Measurements from ENCODE around the gene SPPL3. TPM values are rescaled to one million over a fixed set of nuclear protein-coding genes. Genes with fewer than 3 reads are reported as not detected.

The SPPL3 gene
- total and polyA plus RNA-seq, 2 experiments from 2014 or later, result 10.9 to 27.8 TPM

DNA sequence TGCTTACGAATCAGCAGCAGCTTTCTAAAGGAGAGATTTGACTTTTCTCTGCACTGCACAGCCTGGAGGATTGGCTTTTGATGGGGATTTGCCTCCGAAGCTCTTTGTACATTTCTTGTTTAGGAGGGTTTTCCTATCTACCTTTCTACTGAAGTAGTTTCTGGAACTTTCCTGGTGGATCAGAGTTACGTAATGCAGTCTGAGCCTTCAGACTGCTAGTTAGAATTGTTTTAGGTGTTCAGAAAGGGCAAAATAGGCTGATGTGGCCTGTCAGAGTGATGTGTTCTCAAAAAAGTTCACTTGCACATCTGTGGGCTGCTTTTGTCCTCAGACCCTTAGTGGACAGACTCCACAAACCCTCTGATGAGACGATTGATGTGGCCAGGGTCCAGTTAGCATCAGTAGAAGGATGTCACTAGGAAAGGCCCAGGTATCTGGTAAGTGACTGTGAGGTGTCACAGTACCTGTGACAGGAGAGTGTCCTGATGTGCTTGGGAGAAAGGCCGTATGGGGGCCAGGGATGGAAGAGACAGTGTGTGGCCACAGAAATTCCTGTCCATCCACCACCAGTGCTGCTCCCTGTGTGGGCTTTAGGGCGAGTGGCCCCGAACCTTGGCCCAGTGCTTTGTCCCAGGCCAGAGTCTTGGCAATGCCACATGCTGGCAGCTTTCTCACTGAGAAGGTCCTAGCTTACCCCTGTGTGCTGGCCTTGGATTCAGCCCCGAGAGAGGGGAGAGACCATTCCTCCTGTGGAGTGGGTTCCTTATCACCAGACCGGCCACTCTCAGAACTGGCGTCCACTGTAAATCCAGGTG lies 183.0 kb downstream of the SPPL3 start (continued):
- TF ChIP-seq, protein P1, sequence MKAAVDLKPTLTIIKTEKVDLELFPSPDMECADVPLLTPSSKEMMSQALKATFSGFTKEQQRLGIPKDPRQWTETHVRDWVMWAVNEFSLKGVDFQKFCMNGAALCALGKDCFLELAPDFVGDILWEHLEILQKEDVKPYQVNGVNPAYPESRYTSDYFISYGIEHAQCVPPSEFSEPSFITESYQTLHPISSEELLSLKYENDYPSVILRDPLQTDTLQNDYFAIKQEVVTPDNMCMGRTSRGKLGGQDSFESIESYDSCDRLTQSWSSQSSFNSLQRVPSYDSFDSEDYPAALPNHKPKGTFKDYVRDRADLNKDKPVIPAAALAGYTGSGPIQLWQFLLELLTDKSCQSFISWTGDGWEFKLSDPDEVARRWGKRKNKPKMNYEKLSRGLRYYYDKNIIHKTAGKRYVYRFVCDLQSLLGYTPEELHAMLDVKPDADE (IDR thresholded peaks at IDR 0.05), result no peak
- TF ChIP-seq STAT1 (IDR thresholded peaks at IDR 0.05; ENCODE audit: unreplicated experiment), result no peak
- TF ChIP-seq EZH2phosphoT487 (IDR thresholded peaks at IDR 0.05; ENCODE audit: unreplicated experiment), result no peak
- TF ChIP-seq ZNF331 (CRISPR knock-in tag; IDR thresholded peaks at IDR 0.05; ENCODE audit: low read depth), result no peak
- no peak for TF ChIP-seq EZH2 (IDR thresholded peaks at IDR 0.05; ENCODE audit: low read depth, unreplicated experiment)

DNA sequence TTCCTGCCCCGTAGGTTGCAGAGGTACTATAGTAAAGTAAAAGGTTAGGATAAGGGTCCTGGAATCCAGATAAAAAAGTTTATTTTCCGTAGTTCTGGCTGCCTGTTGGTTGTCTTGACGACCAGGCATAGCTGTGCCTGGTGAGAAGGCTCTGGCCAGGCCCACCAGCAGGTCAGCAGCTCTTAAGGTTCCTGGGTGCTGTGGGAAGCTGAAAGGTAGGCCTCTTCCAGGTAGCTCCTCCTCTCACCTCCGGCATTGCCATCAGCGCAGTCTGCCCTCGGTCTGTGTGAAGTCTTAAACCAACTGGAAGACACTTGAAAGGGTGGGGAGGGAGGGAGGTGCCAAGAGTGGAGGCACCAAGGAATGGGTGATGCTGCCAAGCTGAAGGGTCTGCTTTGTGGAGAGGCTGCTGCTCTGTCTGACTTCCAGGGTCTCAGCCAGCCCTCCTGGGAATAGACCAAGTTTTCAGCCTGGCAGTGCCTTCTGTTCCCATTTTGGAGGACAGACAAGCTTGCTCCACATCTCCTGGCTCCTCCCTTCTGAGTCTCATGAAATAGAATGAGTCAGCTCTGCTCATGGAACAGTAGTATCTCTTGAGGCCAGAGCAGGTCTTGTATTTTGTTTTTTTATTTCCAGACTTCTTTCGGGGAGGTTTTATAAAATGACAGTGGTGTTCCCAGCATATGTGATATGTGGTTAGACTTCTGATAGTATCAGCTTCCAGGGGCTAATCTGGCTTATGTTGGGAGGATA lies 183.7 kb downstream of the SPPL3 start:
- H3K9me2 ChIP-seq (ENCODE audit: insufficient read depth), result no peaks in the 10 kb centered on the region
- H3F3A ChIP-seq (replicated peaks; ENCODE audit: low read depth), result peaks cover 14% of the 10 kb centered on the region
- no peak overlapping the region for H3K4me3 ChIP-seq
- Mint-ChIP-seq H3K4me3 (no peak overlapping the region), H3K36me3 (ENCODE audit: low read depth) (peaks cover 84% of the 10 kb centered on the region), H3K27me3 (ENCODE audit: insufficient read depth, low read depth, poor library complexity) (peaks cover 7% of the 10 kb centered on the region), H3K27ac (no peak overlapping the region), H3K4me1 (peaks cover 11% of the 10 kb centered on the region), H3K9me3 (no peaks in the 10 kb centered on the region)
- peaks cover 29% of the 10 kb centered on the region for H4K20me1 ChIP-seq (replicated peaks; ENCODE audit: insufficient read depth)
- no peak overlapping the region for H2AFZ ChIP-seq
- no peaks in the 10 kb centered on the region for H3K27me3 ChIP-seq (ENCODE audit: insufficient read depth)
- peaks cover 52% of the 10 kb centered on the region for H3K36me3 ChIP-seq (ENCODE audit: insufficient read depth)
- H3K79me2 ChIP-seq (replicated peaks; ENCODE audit: insufficient read depth), result peaks cover 5% of the 10 kb centered on the region; the same call in 1 of the 2 replicates
- H3K27ac ChIP-seq (ENCODE audit: low read depth), result no peak overlapping the region
- no peak overlapping the region for H3K4me2 ChIP-seq
- ATAC-seq (no peak), DNase-seq (ENCODE audit: low spot score) (no peak)
- H3K4me1 ChIP-seq (ENCODE audit: insufficient read depth), result peaks cover 11% of the 10 kb centered on the region
- TF ChIP-seq JUNB (IDR thresholded peaks at IDR 0.05; ENCODE audit: unreplicated experiment) (no peak), STAT1 (IDR thresholded peaks at IDR 0.05; ENCODE audit: unreplicated experiment) (no peak), ZNF331 (CRISPR knock-in tag; IDR thresholded peaks at IDR 0.05; ENCODE audit: low read depth) (no peak), ZNF114 (CRISPR knock-in tag; IDR thresholded peaks at IDR 0.05) (no peak), EZH2phosphoT487 (IDR thresholded peaks at IDR 0.05; ENCODE audit: unreplicated experiment) (no peak), NANOG (IDR thresholded peaks at IDR 0.05; ENCODE audit: borderline replicate concordance) (no peak), CREB1 (CRISPR knock-in tag; IDR thresholded peaks at IDR 0.05; ENCODE audit: low read depth) (no peak), EZH2 (IDR thresholded peaks at IDR 0.05; ENCODE audit: low read depth, unreplicated experiment) (no peak), POLR2AphosphoS5 (IDR thresholded peaks at IDR 0.05; ENCODE audit: low read depth) (no peak)
- TF ChIP-seq, protein P2, sequence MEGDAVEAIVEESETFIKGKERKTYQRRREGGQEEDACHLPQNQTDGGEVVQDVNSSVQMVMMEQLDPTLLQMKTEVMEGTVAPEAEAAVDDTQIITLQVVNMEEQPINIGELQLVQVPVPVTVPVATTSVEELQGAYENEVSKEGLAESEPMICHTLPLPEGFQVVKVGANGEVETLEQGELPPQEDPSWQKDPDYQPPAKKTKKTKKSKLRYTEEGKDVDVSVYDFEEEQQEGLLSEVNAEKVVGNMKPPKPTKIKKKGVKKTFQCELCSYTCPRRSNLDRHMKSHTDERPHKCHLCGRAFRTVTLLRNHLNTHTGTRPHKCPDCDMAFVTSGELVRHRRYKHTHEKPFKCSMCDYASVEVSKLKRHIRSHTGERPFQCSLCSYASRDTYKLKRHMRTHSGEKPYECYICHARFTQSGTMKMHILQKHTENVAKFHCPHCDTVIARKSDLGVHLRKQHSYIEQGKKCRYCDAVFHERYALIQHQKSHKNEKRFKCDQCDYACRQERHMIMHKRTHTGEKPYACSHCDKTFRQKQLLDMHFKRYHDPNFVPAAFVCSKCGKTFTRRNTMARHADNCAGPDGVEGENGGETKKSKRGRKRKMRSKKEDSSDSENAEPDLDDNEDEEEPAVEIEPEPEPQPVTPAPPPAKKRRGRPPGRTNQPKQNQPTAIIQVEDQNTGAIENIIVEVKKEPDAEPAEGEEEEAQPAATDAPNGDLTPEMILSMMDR (conservative IDR thresholded peaks at IDR 0.05; ENCODE audit: low read depth in 2 of 2), result no peak
- TF ChIP-seq, protein P3, sequence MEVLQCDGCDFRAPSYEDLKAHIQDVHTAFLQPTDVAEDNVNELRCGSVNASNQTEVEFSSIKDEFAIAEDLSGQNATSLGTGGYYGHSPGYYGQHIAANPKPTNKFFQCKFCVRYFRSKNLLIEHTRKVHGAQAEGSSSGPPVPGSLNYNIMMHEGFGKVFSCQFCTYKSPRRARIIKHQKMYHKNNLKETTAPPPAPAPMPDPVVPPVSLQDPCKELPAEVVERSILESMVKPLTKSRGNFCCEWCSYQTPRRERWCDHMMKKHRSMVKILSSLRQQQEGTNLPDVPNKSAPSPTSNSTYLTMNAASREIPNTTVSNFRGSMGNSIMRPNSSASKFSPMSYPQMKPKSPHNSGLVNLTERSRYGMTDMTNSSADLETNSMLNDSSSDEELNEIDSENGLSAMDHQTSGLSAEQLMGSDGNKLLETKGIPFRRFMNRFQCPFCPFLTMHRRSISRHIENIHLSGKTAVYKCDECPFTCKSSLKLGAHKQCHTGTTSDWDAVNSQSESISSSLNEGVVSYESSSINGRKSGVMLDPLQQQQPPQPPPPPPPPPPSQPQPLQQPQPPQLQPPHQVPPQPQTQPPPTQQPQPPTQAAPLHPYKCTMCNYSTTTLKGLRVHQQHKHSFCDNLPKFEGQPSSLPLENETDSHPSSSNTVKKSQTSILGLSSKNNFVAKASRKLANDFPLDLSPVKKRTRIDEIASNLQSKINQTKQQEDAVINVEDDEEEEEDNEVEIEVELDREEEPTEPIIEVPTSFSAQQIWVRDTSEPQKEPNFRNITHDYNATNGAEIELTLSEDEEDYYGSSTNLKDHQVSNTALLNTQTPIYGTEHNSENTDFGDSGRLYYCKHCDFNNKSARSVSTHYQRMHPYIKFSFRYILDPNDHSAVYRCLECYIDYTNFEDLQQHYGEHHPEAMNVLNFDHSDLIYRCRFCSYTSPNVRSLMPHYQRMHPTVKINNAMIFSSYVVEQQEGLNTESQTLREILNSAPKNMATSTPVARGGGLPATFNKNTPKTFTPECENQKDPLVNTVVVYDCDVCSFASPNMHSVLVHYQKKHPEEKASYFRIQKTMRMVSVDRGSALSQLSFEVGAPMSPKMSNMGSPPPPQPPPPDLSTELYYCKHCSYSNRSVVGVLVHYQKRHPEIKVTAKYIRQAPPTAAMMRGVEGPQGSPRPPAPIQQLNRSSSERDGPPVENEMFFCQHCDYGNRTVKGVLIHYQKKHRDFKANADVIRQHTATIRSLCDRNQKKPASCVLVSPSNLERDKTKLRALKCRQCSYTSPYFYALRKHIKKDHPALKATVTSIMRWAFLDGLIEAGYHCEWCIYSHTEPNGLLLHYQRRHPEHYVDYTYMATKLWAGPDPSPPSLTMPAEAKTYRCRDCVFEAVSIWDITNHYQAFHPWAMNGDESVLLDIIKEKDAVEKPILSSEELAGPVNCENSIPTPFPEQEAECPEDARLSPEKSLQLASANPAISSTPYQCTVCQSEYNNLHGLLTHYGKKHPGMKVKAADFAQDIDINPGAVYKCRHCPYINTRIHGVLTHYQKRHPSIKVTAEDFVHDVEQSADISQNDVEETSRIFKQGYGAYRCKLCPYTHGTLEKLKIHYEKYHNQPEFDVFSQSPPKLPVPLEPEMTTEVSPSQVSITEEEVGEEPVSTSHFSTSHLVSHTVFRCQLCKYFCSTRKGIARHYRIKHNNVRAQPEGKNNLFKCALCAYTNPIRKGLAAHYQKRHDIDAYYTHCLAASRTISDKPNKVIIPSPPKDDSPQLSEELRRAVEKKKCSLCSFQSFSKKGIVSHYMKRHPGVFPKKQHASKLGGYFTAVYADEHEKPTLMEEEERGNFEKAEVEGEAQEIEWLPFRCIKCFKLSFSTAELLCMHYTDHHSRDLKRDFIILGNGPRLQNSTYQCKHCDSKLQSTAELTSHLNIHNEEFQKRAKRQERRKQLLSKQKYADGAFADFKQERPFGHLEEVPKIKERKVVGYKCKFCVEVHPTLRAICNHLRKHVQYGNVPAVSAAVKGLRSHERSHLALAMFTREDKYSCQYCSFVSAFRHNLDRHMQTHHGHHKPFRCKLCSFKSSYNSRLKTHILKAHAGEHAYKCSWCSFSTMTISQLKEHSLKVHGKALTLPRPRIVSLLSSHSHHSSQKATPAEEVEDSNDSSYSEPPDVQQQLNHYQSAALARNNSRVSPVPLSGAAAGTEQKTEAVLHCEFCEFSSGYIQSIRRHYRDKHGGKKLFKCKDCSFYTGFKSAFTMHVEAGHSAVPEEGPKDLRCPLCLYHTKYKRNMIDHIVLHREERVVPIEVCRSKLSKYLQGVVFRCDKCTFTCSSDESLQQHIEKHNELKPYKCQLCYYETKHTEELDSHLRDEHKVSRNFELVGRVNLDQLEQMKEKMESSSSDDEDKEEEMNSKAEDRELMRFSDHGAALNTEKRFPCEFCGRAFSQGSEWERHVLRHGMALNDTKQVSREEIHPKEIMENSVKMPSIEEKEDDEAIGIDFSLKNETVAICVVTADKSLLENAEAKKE (CRISPR knock-in tag; IDR thresholded peaks at IDR 0.05), result no peak
- TF ChIP-seq, protein P1 (IDR thresholded peaks at IDR 0.05), result no peak

All from GM23338 (cell line).